ENCODE data around the gene UBASH3A. TPM values are rescaled to one million over a fixed set of nuclear protein-coding genes. Genes with fewer than 3 reads are reported as not detected.

The UBASH3A gene
- total RNA-seq, 4 donors from 2014 or later: 0.41 TPM; not detected in 3

- no peak for TF ChIP-seq POLR2A (IDR thresholded peaks at IDR 0.05)
- peak in 2 of 5 experiments; percentile 7 to 10 for TF ChIP-seq CTCF (IDR thresholded peaks at IDR 0.05 in 4 of 5, conservative IDR thresholded peaks at IDR 0.05 in 1 of 5)
- Histone ChIP-seq H3K27ac (peak overlapping the region in 2 of 4 donors; percentile 33 to 83), H3K9me3 (no peaks in the 10 kb centered on the region), H3K4me1 (peaks cover 0 to 5% of the 10 kb centered on the region in 2 donors), H3K27me3 (no peaks in the 10 kb centered on the region), H3K4me3 (peak overlapping the region; percentile 55 to 82 (median 68)), H3K36me3 (no peaks in the 10 kb centered on the region)
- intact Hi-C loops (cut with DNase I; ENCODE audit: low total_unique reads): loop anchor here (2.0 kb wide), 2 partner anchors 19 to 37 kb away; no protein-coding TSS in a partner anchor
- ATAC-seq (peak; percentile 10 to 22), DNase-seq (no peak)
- in situ Hi-C loops (cut with MboI; ENCODE audit: low sequenced_read_pairs in 4 of 4): no loop called here
These were observed 92.0 kb downstream of the UBASH3A start for GRCh38 chr21:42495765-42496119.

GRCh38 chr21:42496120-42496838 is 92.6 kb downstream of the UBASH3A start, which contains the start of gene RSPH1:
Gene RSPH1 (minus strand): TSS chr21:42496224. CDS start chr21:42496186, 38 bp downstream.
- in situ Hi-C loops (cut with MboI; ENCODE audit: low sequenced_read_pairs in 4 of 4) (no loop called here), intact Hi-C loops (cut with DNase I; ENCODE audit: low total_unique reads) (loop anchor here (2.0 kb wide), 2 partner anchors 19 to 37 kb away; no protein-coding TSS in a partner anchor)
- peak; percentile 99 for ATAC-seq
- H3K27ac ChIP-seq: peak within 1 kb of the TSS; percentile 83 to 86 (median 85)
- peak within 1 kb of the TSS; percentile 66 to 83 (median 76) for H3K4me3 ChIP-seq
- H3K36me3 ChIP-seq: no peaks in the 10 kb centered on the region
- TF ChIP-seq POLR2A (IDR thresholded peaks at IDR 0.05) (peak; percentile 67 to 81), CTCF (IDR thresholded peaks at IDR 0.05 in 4 of 5, conservative IDR thresholded peaks at IDR 0.05 in 1 of 5) (no peak)
- H3K27me3 ChIP-seq: no peaks in the 10 kb centered on the region
- peaks cover 0 to 5% of the 10 kb centered on the region in 2 donors for H3K4me1 ChIP-seq
- DNase-seq: peak; percentile 99
- no peaks in the 10 kb centered on the region for H3K9me3 ChIP-seq

- H3K27ac ChIP-seq: peak overlapping the region; percentile 83 to 86 (median 85)
These were observed 93.1 kb downstream of the UBASH3A start for GRCh38 chr21:42496839-42497202.

More at GRCh38 chr21:42496839-42497202, 93.1 kb downstream of the UBASH3A start:
- intact Hi-C loops (cut with DNase I; ENCODE audit: low total_unique reads) (loop anchor here (2.0 kb wide), 2 partner anchors 18 to 36 kb away; no protein-coding TSS in a partner anchor), in situ Hi-C loops (cut with MboI; ENCODE audit: low sequenced_read_pairs in 4 of 4) (no loop called here)
- H3K36me3 ChIP-seq: no peaks in the 10 kb centered on the region
- H3K4me3 ChIP-seq: peak overlapping the region; percentile 66 to 83 (median 76)
- peaks cover 0 to 5% of the 10 kb centered on the region in 2 donors for H3K4me1 ChIP-seq
- TF ChIP-seq POLR2A (IDR thresholded peaks at IDR 0.05) (no peak), CTCF (IDR thresholded peaks at IDR 0.05 in 4 of 5, conservative IDR thresholded peaks at IDR 0.05 in 1 of 5) (no peak)
- DNase-seq (no peak), ATAC-seq (peak; percentile 16 to 31)
- H3K9me3 ChIP-seq: no peaks in the 10 kb centered on the region
- H3K27me3 ChIP-seq: no peaks in the 10 kb centered on the region

Other genes starting within 250 kb of the UBASH3A start
- 10 to 100 TPM in 2 of 4 donors, 1 to 10 TPM in 2; 3.4 to 43.3 (median 10.3) TPM for gene ABCG1, start 184.8 kb upstream of the UBASH3A start, total RNA-seq
- gene TFF3, start 88.5 kb upstream of the UBASH3A start, total RNA-seq: 1 to 10 TPM in 1 of 4 donors, under 1 TPM in 3; 0.64 to 4.7 (median 0.89) TPM
- gene TFF2, start 52.9 kb upstream of the UBASH3A start, total RNA-seq: not detected
- not detected for gene TFF1, start 37.4 kb upstream of the UBASH3A start, total RNA-seq
- not detected for gene TMPRSS3, start 7.8 kb upstream of the UBASH3A start, total RNA-seq
- gene RSPH1, start 92.3 kb downstream of the UBASH3A start, total RNA-seq: under 1 TPM in 1 of 4 donors, not detected in 3; 0.29 TPM
- gene SLC37A1, start 110.0 kb downstream of the UBASH3A start, total RNA-seq: 10 to 100 TPM in 2 of 4 donors, 1 to 10 TPM in 2; 8.3 to 16.1 (median 12.4) TPM
- gene PDE9A, start 249.7 kb downstream of the UBASH3A start, total RNA-seq: 1 to 10 TPM; 1.4 to 4.5 (median 1.8) TPM

Data from gastrocnemius medialis (tissue), 4 donors.